SK-N-MC (cell line): ENCODE measurements around the gene THUMPD1.

ENCODE experiments used
- EZH2 ChIP-seq: fragments of 200-600 bp; sonication (generic); IDR thresholded peaks from one replicate; pipeline ENCODE4 v1.6.1; 2017; ENCODE audit warnings: antibody characterized with exemption
- FOXP2 ChIP-seq: optimal IDR thresholded peaks from 2 replicates; pipeline ENCODE3; 2011; ENCODE audit warnings: mild to moderate bottlenecking, moderate library complexity; ENCODE audit not compliant: insufficient read depth; ENCODE audit errors: extremely low read length, control extremely low read depth
- POLR2AphosphoS5 ChIP-seq: IDR thresholded peaks from 2 replicates; pipeline ENCODE4 v1.6.1; 2012; ENCODE audit warnings: mild to moderate bottlenecking, low read depth, low read length, borderline replicate concordance

DNA sequence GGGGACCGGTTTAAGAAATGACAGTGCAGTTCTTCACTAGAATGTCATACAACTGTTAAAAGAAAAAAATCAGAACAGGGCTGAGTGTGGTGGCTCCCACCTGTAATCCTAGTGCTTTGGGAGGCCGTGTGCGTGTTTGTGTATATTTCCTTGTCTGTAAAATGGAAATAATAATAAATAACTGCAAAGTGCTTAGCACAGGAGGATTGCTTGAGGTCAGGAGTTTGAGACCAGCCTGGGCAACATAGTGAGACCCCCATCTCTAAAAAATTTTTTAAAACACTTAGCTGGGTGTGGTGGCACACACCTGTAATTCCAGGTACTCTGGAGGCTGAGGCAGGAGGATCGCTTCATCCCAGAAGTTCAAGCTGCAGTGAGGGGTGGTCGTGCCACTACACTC lies 24.7 kb upstream of the THUMPD1 start:
- no peak for TF ChIP-seq POLR2AphosphoS5
- no peak for TF ChIP-seq EZH2
- no peak for TF ChIP-seq FOXP2
